PC-3 (cell line): ENCODE data around the gene CHSY1. TPM values are rescaled to one million over a fixed set of nuclear protein-coding genes. Genes with fewer than 3 reads are reported as not detected.

ENCODE experiments used
- ATAC-seq: fragments of 200-7000 bp; cut with Tn5 transposase; 2 replicates; pipeline ENCODE4 v1.9.1; 2020; ENCODE audit warnings: mild to moderate bottlenecking, moderate library complexity
- BruUV-seq: library from RNA; stranded (reverse); fragments of 400-500 nt; replicated peaks from 2 replicates; lab custom pipeline; 2021; lab: Mats Ljungman, UMichigan
- CTCF ChIA-PET: fragments of 300-600 bp; sonication (Branson Sonifier 250); formaldehyde crosslinking; loops from one replicate; lab custom pipeline; 2022; ENCODE audit warnings: antibody characterized with exemption; lab: Charles Lee
- POLR2A ChIA-PET: fragments of 300-600 bp; sonication (Branson Sonifier 250); formaldehyde crosslinking; loops from one replicate; lab custom pipeline; 2022; ENCODE audit warnings: antibody characterized with exemption; ENCODE audit not compliant: unreplicated experiment; lab: Charles Lee
- DNase-seq: peaks from one replicate; pipeline ENCODE4 v3.0.0-alpha.2; 2015
- H2AFZ ChIP-seq: fragments of 300-600 bp; sonication (generic); 2 replicates; pipeline ENCODE4 v1.6.0; 2016; ENCODE audit warnings: antibody characterized with exemption, low read length
- H3F3A ChIP-seq: fragments of 300-600 bp; sonication (generic); one replicate; pipeline ENCODE4 v1.6.0; 2017; ENCODE audit warnings: antibody characterized with exemption, low read length, control low read depth, mild to moderate bottlenecking; ENCODE audit not compliant: unreplicated experiment
- H3K27ac ChIP-seq: fragments of 300-600 bp; sonication (generic); 2 replicates; pipeline ENCODE4 v1.5.1; 2016; ENCODE audit warnings: mild to moderate bottlenecking, low read length
- H3K27me3 ChIP-seq: fragments of 300-600 bp; sonication (generic); 2 replicates; pipeline ENCODE4 v1.6.1; 2016; ENCODE audit warnings: low read length, mixed read lengths
- H3K36me3 ChIP-seq: fragments of 300-600 bp; sonication (generic); 2 replicates; pipeline ENCODE4 v1.6.1; 2016; ENCODE audit warnings: low read depth, mixed run types, low read length, mixed read lengths
- H3K4me1 ChIP-seq: fragments of 300-600 bp; sonication (generic); 2 replicates; pipeline ENCODE4 v1.5.1; 2016; ENCODE audit warnings: low read length; ENCODE audit not compliant: insufficient read depth
- H3K4me2 ChIP-seq: fragments of 300-600 bp; sonication (generic); 2 replicates; pipeline ENCODE4 v1.6.0; 2016; ENCODE audit warnings: low read length
- H3K4me3 ChIP-seq: fragments of 300-600 bp; sonication (generic); 2 replicates; pipeline ENCODE4 v1.5.1; 2016; ENCODE audit warnings: mild to moderate bottlenecking, low read length, mixed read lengths
- H3K79me2 ChIP-seq: fragments of 300-600 bp; sonication (generic); 2 replicates; pipeline ENCODE4 v1.6.1; 2017; ENCODE audit warnings: low read length, mixed read lengths
- H3K9ac ChIP-seq: fragments of 300-600 bp; sonication (generic); 2 replicates; pipeline ENCODE4 v1.6.0; 2016; ENCODE audit warnings: mild to moderate bottlenecking, low read length
- H3K9me2 ChIP-seq: fragments of 300-600 bp; sonication (generic); replicated peaks from 2 replicates; pipeline ENCODE4 v1.6.1; 2016; ENCODE audit warnings: mixed run types, low read length, mixed read lengths
- H3K9me3 ChIP-seq: fragments of 300-600 bp; sonication (generic); 2 replicates; pipeline ENCODE4 v1.6.1; 2016; ENCODE audit warnings: low read length, mixed read lengths
- H4K20me1 ChIP-seq: fragments of 300-600 bp; sonication (generic); 2 replicates; pipeline ENCODE4 v1.6.1; 2016; ENCODE audit warnings: low read length, mixed read lengths
- CTCF ChIP-seq: fragments of 300-600 bp; sonication (generic); conservative IDR thresholded peaks from 2 replicates; pipeline ENCODE4 v1.5.1; 2017; ENCODE audit warnings: antibody characterized with exemption, low read depth, mild to moderate bottlenecking, low read length
- EZH2 ChIP-seq: fragments of 300-600 bp; sonication (generic); IDR thresholded peaks from one replicate; pipeline ENCODE4 v1.6.1; 2017; ENCODE audit warnings: antibody characterized with exemption, mild to moderate bottlenecking, low read length; ENCODE audit not compliant: unreplicated experiment
- EZH2phosphoT487 ChIP-seq: fragments of 300-600 bp; sonication (generic); IDR thresholded peaks from 2 replicates; pipeline ENCODE4 v1.6.1; 2018; ENCODE audit warnings: mild to moderate bottlenecking, antibody characterized with exemption, low read length, borderline replicate concordance
- intact Hi-C: fragments of 100-400 bp; cut with micrococcal nuclease; formaldehyde crosslinking; loops from 2 replicates; pipeline ENCODE4 v1.9.0; 2023
- total RNA-seq: library from RNA; depleted of rRNA; stranded (reverse); fragments of >200 nt; gene quantifications from 2 replicates; pipeline ENCODE4 v1.2.3, GENCODE V29; 2014

CHSY1 gene
- total RNA-seq, 1 experiment from 2014 or later = 13.8 TPM

GRCh38 chr15:101133181-101133460 is 118.7 kb downstream of the CHSY1 start:
- no peaks in the 10 kb centered on the region for H3K36me3 ChIP-seq
- BruUV-seq = no TSS peak
- peaks cover 10% of the 10 kb centered on the region for H3K4me1 ChIP-seq
- ChIA-PET CTCF (no interaction called here), POLR2A (no interaction called here)
- DNase-seq (no peak), ATAC-seq (no peak)
- no peak overlapping the region for H3K4me2 ChIP-seq
- no peaks in the 10 kb centered on the region for H4K20me1 ChIP-seq
- TF ChIP-seq EZH2phosphoT487 (no peak), CTCF (no peak), EZH2 (no peak)
- no peaks in the 10 kb centered on the region for H3K9me2 ChIP-seq
- no peaks in the 10 kb centered on the region for H3K79me2 ChIP-seq
- no peak overlapping the region for H2AFZ ChIP-seq
- intact Hi-C loops = no loop called here
- H3K4me3 ChIP-seq = no peak overlapping the region
- no peak overlapping the region for H3K27ac ChIP-seq
- H3F3A ChIP-seq = no peaks in the 10 kb centered on the region
- no peak overlapping the region for H3K9ac ChIP-seq
- no peaks in the 10 kb centered on the region for H3K9me3 ChIP-seq
- no peaks in the 10 kb centered on the region for H3K27me3 ChIP-seq

- Histone ChIP-seq H3K4me1 (peaks cover 14% of the 10 kb centered on the region), H3K36me3 (no peaks in the 10 kb centered on the region), H3K79me2 (no peaks in the 10 kb centered on the region), H2AFZ (no peak overlapping the region), H3F3A (no peaks in the 10 kb centered on the region), H3K9me3 (no peaks in the 10 kb centered on the region), H3K4me2 (no peak overlapping the region), H3K27me3 (no peaks in the 10 kb centered on the region), H3K9ac (no peak overlapping the region), H4K20me1 (no peaks in the 10 kb centered on the region), H3K4me3 (no peak overlapping the region), H3K27ac (no peak overlapping the region), H3K9me2 (no peaks in the 10 kb centered on the region)
- no peak for TF ChIP-seq EZH2
- no peak for TF ChIP-seq EZH2phosphoT487
- no peak for TF ChIP-seq CTCF
- intact Hi-C loops = no loop called here
- BruUV-seq = no TSS peak
- POLR2A ChIA-PET = no interaction called here
- DNase-seq = no peak
- ATAC-seq = no peak
- CTCF ChIA-PET = no interaction called here
These were observed 119.3 kb downstream of the CHSY1 start for GRCh38 chr15:101132390-101133180.
